IMR-90 (cell line): Measurements from ENCODE around the gene C5. TPM values are rescaled to one million over a fixed set of nuclear protein-coding genes. Genes with fewer than 3 reads are reported as not detected.

Experiments used
- ATAC-seq: fragments of 200-7000 bp; cut with Tn5 transposase; 2 replicates; pipeline ENCODE4 v1.9.1; 2020; ENCODE audit warnings: low read depth, mild to moderate bottlenecking, moderate library complexity
- BruUV-seq: library from RNA; stranded (reverse); fragments of 400-500 nt; replicated peaks from 2 replicates; lab custom pipeline; 2021; lab: Mats Ljungman, UMichigan
- CTCF ChIA-PET: fragments of 300-600 bp; formaldehyde crosslinking; extraction: SDS; loops from one replicate; lab custom pipeline; 2021; ENCODE audit warnings: antibody characterized with exemption; lab: Yijun Ruan, JAX
- POLR2A ChIA-PET: fragments of 300-600 bp; sonication (Branson Sonifier 250); formaldehyde crosslinking; loops from one replicate; lab custom pipeline; 2022; ENCODE audit warnings: antibody characterized with exemption; ENCODE audit not compliant: unreplicated experiment; lab: Charles Lee
- DNase-seq: peaks from one replicate; pipeline ENCODE4 v3.0.0; 2013
- H2AFZ ChIP-seq: replicated peaks from 2 replicates; pipeline ENCODE3; 2013; ENCODE audit warnings: low read length, mild to moderate bottlenecking; ENCODE audit not compliant: poor library complexity
- H2AK5ac ChIP-seq: 2 replicates; pipeline ENCODE4 v1.6.1; 2013; ENCODE audit warnings: low read depth, low read length, inconsistent platforms
- H2AK9ac ChIP-seq: replicated peaks from 2 replicates; pipeline ENCODE3; 2013; ENCODE audit warnings: mild to moderate bottlenecking, low read depth, low read length, moderate library complexity; ENCODE audit not compliant: poor library complexity
- H2BK120ac ChIP-seq: 2 replicates; pipeline ENCODE4 v1.6.1; 2013; ENCODE audit warnings: low read depth, low read length, inconsistent platforms
- H2BK15ac ChIP-seq: 3 replicates; pipeline ENCODE4 v1.6.1; 2013; ENCODE audit warnings: low read depth, low read length, inconsistent platforms
- H2BK20ac ChIP-seq: 2 replicates; pipeline ENCODE4 v1.6.1; 2013; ENCODE audit warnings: low read depth, mild to moderate bottlenecking, inconsistent platforms, low read length, moderate library complexity
- H2BK5ac ChIP-seq: 2 replicates; pipeline ENCODE4 v1.6.1; 2013; ENCODE audit warnings: mild to moderate bottlenecking, low read depth, low read length, inconsistent platforms; ENCODE audit not compliant: poor library complexity, severe bottlenecking
- H3K14ac ChIP-seq: replicated peaks from 2 replicates; pipeline ENCODE4 v1.6.1; 2013; ENCODE audit warnings: low read depth, low read length, inconsistent platforms
- H3K18ac ChIP-seq: 2 replicates; pipeline ENCODE4 v1.6.1; 2013; ENCODE audit warnings: low read depth, low read length, control low read depth
- H3K23ac ChIP-seq: 2 replicates; pipeline ENCODE4 v1.6.1; 2013; ENCODE audit warnings: low read depth, low read length, inconsistent platforms
- H3K27ac ChIP-seq: 2 replicates; pipeline ENCODE4 v1.5.1; 2013; ENCODE audit warnings: mild to moderate bottlenecking, control low read depth, low read length; ENCODE audit not compliant: insufficient read depth
- H3K27me3 ChIP-seq: 2 replicates; pipeline ENCODE4 v1.6.1; 2013; ENCODE audit warnings: low read length; ENCODE audit not compliant: control insufficient read depth, insufficient read depth
- H3K36me3 ChIP-seq: 2 replicates; pipeline ENCODE4 v1.6.1; 2013; ENCODE audit warnings: low read length, mixed read lengths; ENCODE audit not compliant: control insufficient read depth, insufficient read depth
- H3K4ac ChIP-seq: 2 replicates; pipeline ENCODE4 v1.6.1; 2013; ENCODE audit warnings: low read depth, low read length, inconsistent platforms
- H3K4me1 ChIP-seq: 2 replicates; pipeline ENCODE4 v1.6.1; 2013; ENCODE audit warnings: low read length, mixed read lengths; ENCODE audit not compliant: control insufficient read depth, insufficient read depth
- H3K4me2 ChIP-seq: 2 replicates; pipeline ENCODE4 v1.6.1; 2013; ENCODE audit warnings: low read depth, mild to moderate bottlenecking, control low read depth, low read length, moderate library complexity
- H3K4me3 ChIP-seq: 2 replicates; pipeline ENCODE4 v1.5.1; 2013; ENCODE audit warnings: low read depth, mild to moderate bottlenecking, control low read depth, low read length, moderate library complexity; ENCODE audit not compliant: insufficient read depth
- H3K56ac ChIP-seq: 2 replicates; pipeline ENCODE4 v1.6.1; 2013; ENCODE audit warnings: low read length, inconsistent platforms; ENCODE audit not compliant: insufficient read depth; ENCODE audit errors: extremely low read depth
- H3K79me1 ChIP-seq, 2 experiments: 2 replicates each; pipeline ENCODE4 v1.6.1; 2013; ENCODE audit warnings: low read length in 2 of 2, inconsistent platforms in 1 of 2, low read depth in 1 of 2
- H3K9ac ChIP-seq: 2 replicates; pipeline ENCODE4 v1.6.1; 2013; ENCODE audit warnings: low read depth, low read length, control low read depth
- H3K9me1 ChIP-seq: 2 replicates; pipeline ENCODE4 v1.6.1; 2013; ENCODE audit warnings: low read length, inconsistent platforms; ENCODE audit not compliant: insufficient read depth
- H3K9me3 ChIP-seq: 2 replicates; pipeline ENCODE4 v1.6.1; 2013; ENCODE audit warnings: low read length; ENCODE audit not compliant: control insufficient read depth, insufficient read depth
- H4K20me1 ChIP-seq: 2 replicates; pipeline ENCODE4 v1.6.1; 2013; ENCODE audit warnings: low read length, inconsistent platforms; ENCODE audit not compliant: insufficient read depth
- H4K5ac ChIP-seq: 2 replicates; pipeline ENCODE4 v1.6.1; 2013; ENCODE audit warnings: mild to moderate bottlenecking, low read depth, low read length, control low read depth
- H4K8ac ChIP-seq, 2 experiments: 2 replicates each; pipeline ENCODE4 v1.6.1; 2013; ENCODE audit warnings: low read depth in 2 of 2, low read length in 2 of 2, control low read depth in 1 of 2, inconsistent platforms in 1 of 2
- H4K91ac ChIP-seq: 2 replicates; pipeline ENCODE4 v1.6.1; 2013; ENCODE audit warnings: low read depth, low read length, inconsistent platforms; ENCODE audit not compliant: insufficient read depth
- RFX5 ChIP-seq: IDR thresholded peaks from 2 replicates; pipeline ENCODE4 v1.8.0; 2012; ENCODE audit warnings: low read depth, mild to moderate bottlenecking, low read length, moderate library complexity
- WGBS, 2 experiments: methylation state at CpG; one replicate each; pipeline versions ENCODE4 v1.1.5 to v1.1.7; 2013; ENCODE audit warnings: missing lambda C conversion rate in 2 of 2; ENCODE audit not compliant: insufficient read length in 1 of 2; ENCODE audit errors: extremely low coverage in 2 of 2; 5-methylcytosine and 5-hydroxymethylcytosine counted together
- dilution Hi-C: fragments of 300-500 bp; cut with HindIII; formaldehyde crosslinking; loops from one replicate; pipeline ENCODE4 v1.14.3; 2018; ENCODE audit warnings: low sequenced_read_pairs; ENCODE audit not compliant: unreplicated experiment
- in situ Hi-C: fragments of 300-500 bp; cut with MboI; formaldehyde crosslinking; loops from 3 replicates; pipeline ENCODE4 v1.14.3; 2019; ENCODE audit warnings: low sequenced_read_pairs, inconsistent platforms, mixed read lengths
- intact Hi-C: fragments of 100-400 bp; cut with micrococcal nuclease; formaldehyde crosslinking; loops from 2 replicates; pipeline ENCODE4 v1.10.0; 2022
- polyA plus RNA-seq, 3 experiments: library from polyadenylated mRNA; depleted of rRNA; stranded (reverse); fragments of >200 nt; gene quantifications; 2 replicates each; pipeline ENCODE4 v1.2.3, GENCODE V29; 2012; ENCODE audit warnings: low replicate concordance in 1 of 3
- total RNA-seq: library from RNA; depleted of rRNA; stranded (reverse); fragments of >200 nt; gene quantifications from 2 replicates; pipeline ENCODE4 v1.2.3, GENCODE V29; 2012
- TF ChIP-seq, protein P1 (sequence below): conservative IDR thresholded peaks from 2 replicates; pipeline ENCODE4 v1.5.1; 2012; ENCODE audit warnings: mild to moderate bottlenecking, low read depth, low read length, improper control_type of control experiment

The C5 gene
- total and polyA plus RNA-seq, 2 of the 4 experiments (the other 2 are of a cell fraction): 1.5 to 2.3 TPM

DNA sequence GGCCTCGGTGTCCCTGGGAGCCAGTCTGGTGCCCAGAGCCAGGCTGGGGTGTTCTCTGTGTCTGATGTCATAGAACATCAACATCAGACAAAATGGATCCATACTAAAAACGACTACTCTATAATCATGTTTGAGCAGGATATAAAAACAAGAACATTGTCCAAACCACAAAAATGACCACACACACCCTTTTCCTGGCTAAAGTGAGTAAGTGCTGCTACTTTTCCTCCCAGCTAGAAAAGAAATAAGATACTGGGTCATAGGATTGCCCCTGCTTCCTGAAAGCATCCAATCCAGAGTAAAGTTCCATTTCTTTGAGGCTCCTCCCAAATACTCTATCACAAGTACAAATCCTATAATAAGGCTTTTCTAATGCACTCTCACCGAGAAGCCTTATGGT lies 103.8 kb downstream of the C5 start:
- POLR2A ChIA-PET: no interaction called here
- no peak overlapping the region for H3K4me2 ChIP-seq

More for the DNA sequence above, 103.8 kb downstream of the C5 start:
- Histone ChIP-seq H4K20me1 (no peaks in the 10 kb centered on the region), H3K56ac (no peak overlapping the region), H3K79me1 (no peaks in the 10 kb centered on the region), H3K23ac (no peak overlapping the region), H2BK15ac (no peak overlapping the region), H3K14ac (peak overlapping the region; percentile 39; the same call in 1 of the 2 replicates), H2BK5ac (no peak overlapping the region), H3K4me3 (no peak overlapping the region), H4K5ac (no peak overlapping the region), H3K18ac (no peak overlapping the region), H2AK9ac (no peak overlapping the region), H4K8ac (no peak overlapping the region), H3K9me3 (no peaks in the 10 kb centered on the region), H3K9ac (no peak overlapping the region), H2AK5ac (no peak overlapping the region), H3K4ac (no peak overlapping the region), H3K9me1 (peaks cover 14% of the 10 kb centered on the region), H3K27me3 (no peaks in the 10 kb centered on the region), H4K91ac (peak overlapping the region; percentile 56; the same call in 1 of the 2 replicates), H3K4me1 (peaks cover 16% of the 10 kb centered on the region), H3K27ac (no peak overlapping the region), H2BK20ac (no peak overlapping the region), H2BK120ac (no peak overlapping the region), H3K36me3 (no peaks in the 10 kb centered on the region), H2AFZ (peak overlapping the region; percentile 16)
- ATAC-seq (peak; percentile 52), DNase-seq (peak; percentile 55)
- intact Hi-C loops: no loop called here
- no CpG with 5 or more reads among the region's 3 CpGs for WGBS, 2 experiments
- in situ Hi-C loops: no loop called here
- TF ChIP-seq, protein P1, sequence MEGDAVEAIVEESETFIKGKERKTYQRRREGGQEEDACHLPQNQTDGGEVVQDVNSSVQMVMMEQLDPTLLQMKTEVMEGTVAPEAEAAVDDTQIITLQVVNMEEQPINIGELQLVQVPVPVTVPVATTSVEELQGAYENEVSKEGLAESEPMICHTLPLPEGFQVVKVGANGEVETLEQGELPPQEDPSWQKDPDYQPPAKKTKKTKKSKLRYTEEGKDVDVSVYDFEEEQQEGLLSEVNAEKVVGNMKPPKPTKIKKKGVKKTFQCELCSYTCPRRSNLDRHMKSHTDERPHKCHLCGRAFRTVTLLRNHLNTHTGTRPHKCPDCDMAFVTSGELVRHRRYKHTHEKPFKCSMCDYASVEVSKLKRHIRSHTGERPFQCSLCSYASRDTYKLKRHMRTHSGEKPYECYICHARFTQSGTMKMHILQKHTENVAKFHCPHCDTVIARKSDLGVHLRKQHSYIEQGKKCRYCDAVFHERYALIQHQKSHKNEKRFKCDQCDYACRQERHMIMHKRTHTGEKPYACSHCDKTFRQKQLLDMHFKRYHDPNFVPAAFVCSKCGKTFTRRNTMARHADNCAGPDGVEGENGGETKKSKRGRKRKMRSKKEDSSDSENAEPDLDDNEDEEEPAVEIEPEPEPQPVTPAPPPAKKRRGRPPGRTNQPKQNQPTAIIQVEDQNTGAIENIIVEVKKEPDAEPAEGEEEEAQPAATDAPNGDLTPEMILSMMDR: no peak
- TF ChIP-seq RFX5: no peak
- no TSS peak for BruUV-seq
- CTCF ChIA-PET: no interaction called here
- dilution Hi-C loops: no loop called here
